ENCODE data around the gene TSPAN14. TPM values are rescaled to one million over a fixed set of nuclear protein-coding genes. Genes with fewer than 3 reads are reported as not detected.

The TSPAN14 gene
- total and polyA plus RNA-seq, 9 donors = 15.8 to 59.5 (median 45.3) TPM

Other genes starting within 250 kb of the TSPAN14 start
- 78.8 TPM for gene ANXA11, start 248.8 kb upstream of the TSPAN14 start, total RNA-seq
- gene ANXA11, start 248.8 kb upstream of the TSPAN14 start, polyA plus RNA-seq (ENCODE audit: insufficient read depth in 1 of 8, insufficient read length in 8 of 8, low replicate concordance in 1 of 8) = 100 to 1,000 TPM in 1 of 8 donors, 10 to 100 TPM in 7; 81.4 to 103 (median 92.9) TPM
- 0.04 TPM for gene MAT1A, start 164.7 kb upstream of the TSPAN14 start, total RNA-seq
- under 1 TPM in 7 of 8 donors, not detected in 1; 0.07 to 0.73 (median 0.18) TPM for gene MAT1A, start 164.7 kb upstream of the TSPAN14 start, polyA plus RNA-seq (ENCODE audit: insufficient read depth in 1 of 8, insufficient read length in 8 of 8, low replicate concordance in 1 of 8)
- gene DYDC1, start 97.6 kb upstream of the TSPAN14 start, total RNA-seq = not detected
- not detected for gene DYDC1, start 97.6 kb upstream of the TSPAN14 start, polyA plus RNA-seq (ENCODE audit: insufficient read depth in 1 of 8, insufficient read length in 8 of 8, low replicate concordance in 1 of 8)
- gene DYDC2, start 97.5 kb upstream of the TSPAN14 start, total RNA-seq = 0.04 TPM
- gene DYDC2, start 97.5 kb upstream of the TSPAN14 start, polyA plus RNA-seq (ENCODE audit: insufficient read depth in 1 of 8, insufficient read length in 8 of 8, low replicate concordance in 1 of 8) = under 1 TPM in 3 of 8 donors, not detected in 5; 0.09 to 0.22 (median 0.15) TPM
- 77.6 TPM for gene PRXL2A, start 45.8 kb upstream of the TSPAN14 start, total RNA-seq
- gene PRXL2A, start 45.8 kb upstream of the TSPAN14 start, polyA plus RNA-seq (ENCODE audit: insufficient read depth in 1 of 8, insufficient read length in 8 of 8, low replicate concordance in 1 of 8) = 10 to 100 TPM; 62.1 to 86.7 (median 72.3) TPM
- 0.04 TPM for gene SH2D4B, start 83.6 kb downstream of the TSPAN14 start, total RNA-seq
- under 1 TPM in 5 of 8 donors, not detected in 3; 0.04 to 0.20 (median 0.16) TPM for gene SH2D4B, start 83.6 kb downstream of the TSPAN14 start, polyA plus RNA-seq (ENCODE audit: insufficient read depth in 1 of 8, insufficient read length in 8 of 8, low replicate concordance in 1 of 8)

All from muscle of leg (tissue), 9 donors.